Activated gamma-delta T cell treated with Interleukin-2 at 50 U/mL for 16 hours (primary cell): ENCODE measurements around the gene STX8.

Experiments used
- DNase-seq: peaks from one replicate; pipeline ENCODE4 v3.0.0-alpha.2; 2020

Gene STX8

GRCh38 chr17:9435165-9435564, 140.5 kb downstream of the STX8 start:
- DNase-seq, result no peak

GRCh38 chr17:9434642-9435057, 141.0 kb downstream of the STX8 start:
- no peak for DNase-seq

DNA sequence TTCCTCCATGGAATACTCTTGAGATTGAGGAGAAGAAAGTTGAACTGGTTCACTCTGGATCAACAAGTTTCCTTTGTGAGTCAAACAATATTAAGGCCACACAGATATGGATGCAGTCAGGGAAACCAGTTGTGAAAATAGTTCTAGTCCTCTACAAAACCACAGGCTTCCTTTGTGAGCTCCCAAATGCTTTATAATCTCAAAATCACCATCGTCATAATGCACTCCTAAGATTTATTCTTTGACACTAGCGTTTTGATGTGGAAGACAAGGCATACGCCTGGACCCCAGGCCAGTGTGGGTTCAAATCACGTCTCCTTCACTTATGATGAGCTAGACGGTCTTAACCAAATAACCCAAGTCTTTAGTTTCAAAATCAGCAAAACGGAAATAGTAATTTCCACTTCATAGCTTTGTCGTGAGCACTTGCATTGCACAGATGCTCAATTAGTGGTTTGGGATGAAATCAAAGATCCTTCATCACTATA, 142.6 kb downstream of the STX8 start:
- DNase-seq, result no peak

GRCh38 chr17:9432134-9432885, 143.3 kb downstream of the STX8 start:
- no peak for DNase-seq

DNA sequence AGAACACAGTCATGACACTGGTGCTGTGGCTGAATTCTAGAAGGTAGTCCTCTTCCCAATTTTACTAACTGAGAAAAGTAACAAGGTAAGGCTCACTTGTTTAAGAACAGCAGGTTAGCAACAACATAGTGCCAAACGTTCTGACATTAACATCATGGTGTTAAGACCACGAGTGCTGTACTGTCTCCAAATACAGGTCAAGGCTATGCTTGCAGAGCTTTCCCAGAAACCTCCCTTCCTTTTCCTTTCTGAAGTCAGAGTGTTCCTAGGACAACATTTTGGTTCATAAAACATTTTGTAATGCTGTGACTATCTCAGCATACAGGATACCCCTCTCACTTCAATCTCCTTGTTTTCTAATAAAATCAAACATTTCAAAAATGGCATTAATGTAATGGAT, 144.0 kb downstream of the STX8 start:
- DNase-seq, result no peak

DNA sequence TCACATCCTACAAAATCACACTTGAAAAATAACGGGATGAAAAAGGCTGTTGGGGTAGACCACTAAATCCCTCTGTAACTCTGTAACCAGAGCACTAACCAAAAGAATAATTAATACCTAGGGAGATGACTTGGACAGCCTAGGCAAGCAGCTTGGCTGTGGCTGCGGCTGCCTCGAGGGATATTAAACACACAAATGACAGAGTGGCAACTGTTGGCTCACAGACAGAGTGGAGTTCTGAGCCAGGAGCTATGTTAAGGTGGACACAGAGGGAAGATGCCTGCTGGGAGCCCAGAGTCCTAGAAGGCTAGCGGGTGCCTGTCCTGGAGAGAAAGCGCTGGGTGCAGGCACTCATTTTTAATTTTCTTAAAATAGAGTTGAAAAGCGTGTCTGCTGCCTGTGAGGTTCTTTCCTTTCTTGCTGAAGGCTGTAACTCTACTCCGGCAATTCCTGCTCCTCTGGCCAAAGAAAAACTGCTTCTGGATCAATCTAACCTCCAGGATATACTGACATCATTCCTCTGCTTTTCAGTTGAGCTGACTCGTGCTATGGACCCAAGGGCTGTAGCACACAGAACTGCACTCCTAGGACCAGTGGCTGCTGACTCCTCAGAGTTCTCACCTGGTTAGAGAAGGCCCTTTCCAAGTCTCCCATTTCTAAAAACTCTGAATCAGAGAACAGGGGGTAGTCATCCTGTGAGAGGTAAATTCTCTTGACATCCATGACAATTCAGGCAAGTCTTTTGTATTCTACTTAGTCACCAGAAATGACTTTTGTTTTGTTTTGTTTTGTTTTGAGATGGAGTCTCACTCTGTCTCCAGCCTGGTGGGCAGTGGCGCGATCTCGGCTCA, 147.9 kb downstream of the STX8 start:
- DNase-seq, result no peak

DNA sequence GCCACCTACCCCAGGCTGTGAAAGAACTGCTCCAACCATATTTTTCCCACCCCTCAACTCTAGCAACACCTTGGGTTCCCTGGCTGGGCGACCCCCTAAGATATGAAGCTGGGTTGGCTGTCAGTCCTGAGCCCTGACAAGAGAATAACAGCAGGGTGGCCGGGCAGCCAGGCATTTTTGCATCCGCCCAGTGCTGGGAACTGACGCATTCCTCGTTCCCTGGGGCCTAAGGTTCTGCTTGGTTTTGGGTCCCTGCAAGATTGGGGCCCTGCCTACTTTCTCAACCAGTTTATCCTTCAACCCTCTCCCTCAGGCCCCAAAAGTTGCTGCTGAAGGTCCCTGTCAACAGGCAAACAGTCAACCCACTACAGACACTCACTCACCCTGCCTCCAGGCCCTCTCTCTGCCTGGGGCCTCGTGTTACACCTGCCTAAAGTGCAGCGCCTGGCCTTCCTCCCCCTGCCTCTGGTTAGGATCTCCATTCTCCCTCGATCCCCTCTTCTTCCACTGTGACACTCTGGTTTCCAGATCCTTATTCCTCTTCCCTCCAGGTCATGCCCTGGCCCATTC, 151.5 kb downstream of the STX8 start:
- no peak for DNase-seq

DNA sequence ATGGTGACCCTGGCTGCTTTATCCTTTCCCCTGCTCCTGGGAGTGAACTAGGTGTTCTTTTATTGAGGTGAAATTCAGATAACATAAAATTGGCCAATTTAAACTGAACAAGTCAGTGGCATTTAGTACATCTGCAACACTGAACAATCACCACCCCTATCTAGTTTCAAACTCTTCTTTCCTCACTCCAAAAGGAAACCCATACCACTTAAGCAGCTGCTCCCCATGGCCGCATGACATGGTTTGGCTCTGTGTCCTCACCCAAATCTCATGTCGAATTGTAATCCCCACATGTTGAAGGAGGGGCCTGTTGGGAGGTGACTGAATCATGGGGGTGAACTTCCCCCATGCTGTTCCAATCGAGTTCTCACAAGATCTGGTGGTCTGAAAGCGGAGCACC, 154.1 kb downstream of the STX8 start:
- DNase-seq, result no peak

DNA sequence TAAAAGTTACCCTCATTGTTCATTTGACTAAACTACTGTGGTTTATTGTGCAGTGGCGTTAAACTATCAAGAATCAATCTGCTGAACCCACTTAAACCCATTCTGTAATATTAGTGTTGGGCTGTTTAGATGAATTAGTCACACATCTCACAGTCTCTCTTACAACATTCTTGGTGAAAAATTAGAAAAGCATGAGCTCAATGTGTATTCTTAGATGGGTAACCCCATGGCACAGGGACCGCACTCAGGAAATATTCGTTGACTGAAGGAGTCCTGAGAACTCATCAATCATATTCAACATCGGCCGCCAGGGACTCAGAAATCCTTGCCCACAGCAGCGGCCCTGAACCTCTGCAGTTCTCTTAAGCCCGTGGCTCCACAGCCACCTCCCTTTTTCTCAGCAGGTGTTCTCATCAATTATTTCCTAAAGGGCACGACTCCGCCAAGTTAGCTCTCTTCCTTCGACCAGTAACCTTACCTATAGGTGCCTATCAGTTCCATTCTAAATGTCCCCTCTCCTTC, 155.6 kb downstream of the STX8 start:
- no peak for DNase-seq

DNA sequence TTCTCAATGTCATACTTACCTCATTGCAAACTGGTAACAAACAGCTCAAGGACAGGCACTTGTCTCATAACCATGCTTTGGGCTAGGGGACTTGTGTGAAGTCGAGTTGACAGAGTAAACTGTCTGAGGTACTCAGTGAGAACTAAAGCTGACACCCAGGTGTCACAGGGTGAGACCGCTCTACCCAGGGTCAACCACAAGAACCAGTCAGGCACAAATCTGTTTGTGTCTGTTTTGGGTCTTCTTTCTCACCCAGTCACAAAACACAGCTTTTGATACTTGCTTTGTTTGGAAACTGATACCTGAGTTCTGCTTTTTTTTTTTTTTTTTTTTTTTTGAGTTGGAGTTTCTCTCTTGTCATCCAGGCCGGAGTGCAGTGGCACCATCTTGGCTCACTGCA, 161.1 kb downstream of the STX8 start:
- no peak for DNase-seq

GRCh38 chr17:9410737-9411136, 164.9 kb downstream of the STX8 start:
- DNase-seq, result no peak

DNA sequence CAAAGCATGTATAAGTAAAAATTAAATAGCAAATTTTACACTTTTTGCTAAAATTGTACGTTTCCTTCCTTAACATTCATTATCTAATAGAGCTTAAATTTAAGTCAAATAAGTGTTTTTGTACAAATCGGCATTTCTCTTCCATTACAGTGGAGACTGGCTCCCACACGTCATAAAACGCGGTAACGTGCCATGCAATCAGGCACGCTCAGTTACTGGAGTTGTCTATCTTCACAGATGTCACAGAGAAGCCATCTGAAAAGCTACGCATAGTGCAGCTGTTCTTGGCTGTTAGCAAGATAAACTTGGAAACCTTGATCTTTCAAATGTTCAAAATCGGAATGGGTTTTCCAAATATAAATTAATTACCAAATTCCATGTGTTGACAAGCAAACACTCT, 165.3 kb downstream of the STX8 start:
- DNase-seq, result no peak

DNA sequence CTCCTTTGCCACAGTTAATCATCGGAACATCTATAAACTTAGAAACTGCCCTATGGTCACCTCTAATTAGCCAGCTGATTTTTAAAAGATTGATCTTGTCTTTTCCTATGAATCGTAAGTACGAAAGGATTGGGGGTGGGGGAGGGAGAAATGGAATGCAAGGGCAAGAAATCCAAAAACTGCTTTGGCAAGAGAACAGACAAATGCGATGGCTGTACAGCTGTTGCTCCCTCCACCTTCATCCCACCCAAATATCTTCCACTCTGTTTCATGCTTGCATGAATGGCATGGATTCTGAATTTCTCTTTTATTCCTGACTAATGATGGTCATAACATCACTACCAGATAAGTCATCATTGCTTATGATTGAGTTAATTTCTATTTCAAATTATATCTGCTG, 165.7 kb downstream of the STX8 start:
- DNase-seq, result no peak

GRCh38 chr17:9408868-9409829, 166.5 kb downstream of the STX8 start:
- DNase-seq, result no peak

DNA sequence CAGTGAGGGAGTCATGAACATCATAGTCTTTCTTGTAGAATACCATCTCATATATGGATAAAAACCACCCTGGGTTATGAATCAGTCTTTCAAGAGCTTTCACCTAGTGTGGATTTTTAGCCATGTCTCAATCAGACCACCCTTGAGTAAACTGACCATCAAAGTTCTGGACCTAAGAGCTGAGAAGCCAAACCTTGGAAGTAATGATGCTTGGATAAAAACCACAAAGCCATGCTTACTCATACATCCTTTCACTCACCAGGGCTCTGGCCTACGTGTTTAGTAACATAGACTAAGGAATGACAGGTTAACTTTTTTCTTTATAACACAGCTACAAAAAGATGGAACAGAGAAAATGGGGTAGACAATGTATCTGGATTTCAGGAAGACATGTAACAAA, 167.2 kb downstream of the STX8 start:
- no peak for DNase-seq

DNA sequence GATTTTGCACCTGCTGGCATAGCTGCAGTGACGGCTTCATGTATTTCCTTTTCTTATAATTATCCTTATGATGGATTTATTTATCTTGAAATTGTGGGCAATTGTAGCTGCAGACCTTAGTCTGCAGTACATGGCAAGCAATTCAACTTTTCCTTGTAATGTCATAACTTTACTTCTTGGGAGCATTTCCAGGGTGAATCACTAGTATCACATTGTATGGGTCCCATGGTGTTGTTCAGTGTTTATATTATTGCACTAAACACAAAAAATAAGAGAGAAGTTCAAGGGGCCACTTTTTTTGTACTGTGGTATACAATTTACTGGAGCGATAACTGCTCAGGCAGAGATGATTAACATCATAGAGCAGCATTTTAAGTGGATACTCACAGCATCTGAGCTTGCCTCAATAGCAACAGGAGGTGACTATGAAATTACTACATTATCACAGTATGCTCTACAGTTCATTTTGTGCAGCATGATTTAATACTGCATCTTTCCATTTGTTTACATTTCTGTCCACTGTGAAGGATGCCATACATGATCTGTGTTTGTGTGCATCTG, 169.5 kb downstream of the STX8 start:
- DNase-seq, result no peak

DNA sequence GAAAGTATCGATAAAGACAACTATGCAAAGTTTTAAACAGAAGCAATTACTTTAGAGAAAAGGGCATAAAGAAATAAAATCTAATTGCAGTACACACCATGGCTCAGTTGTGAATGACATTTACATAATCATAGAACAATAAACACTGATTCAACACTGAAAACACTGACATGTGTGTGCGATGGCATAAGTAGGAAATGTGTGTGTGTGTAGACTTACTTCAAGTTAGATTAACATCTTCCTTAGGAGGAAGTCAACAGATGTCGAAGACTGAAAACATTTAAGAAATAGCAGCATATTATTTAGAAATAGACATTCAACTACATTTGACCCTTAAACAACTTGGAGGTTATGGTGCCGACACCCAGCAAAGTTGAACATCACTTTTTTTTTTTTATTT, 172.4 kb downstream of the STX8 start:
- DNase-seq, result no peak

GRCh38 chr17:9402590-9403199, 172.9 kb downstream of the STX8 start:
- DNase-seq, result no peak

DNA sequence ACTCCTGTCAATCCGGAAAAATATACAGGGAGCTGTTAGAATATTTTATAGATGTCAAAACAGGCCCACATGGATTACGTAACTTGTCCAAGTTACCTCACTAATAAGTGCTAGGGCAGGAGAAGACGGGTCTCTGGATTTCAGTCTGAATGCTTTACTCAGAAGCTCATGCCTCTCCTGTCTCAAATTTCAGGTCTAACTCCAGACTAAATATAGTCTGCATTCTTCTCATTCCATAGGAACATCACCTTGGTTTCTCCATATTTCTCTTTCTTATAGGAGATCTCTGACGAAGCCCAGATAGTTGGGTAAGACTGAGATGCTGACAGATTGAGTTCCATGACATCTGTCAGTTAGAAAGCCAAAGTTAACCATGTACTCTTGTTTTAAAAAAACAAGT, 174.2 kb downstream of the STX8 start:
- no peak for DNase-seq

DNA sequence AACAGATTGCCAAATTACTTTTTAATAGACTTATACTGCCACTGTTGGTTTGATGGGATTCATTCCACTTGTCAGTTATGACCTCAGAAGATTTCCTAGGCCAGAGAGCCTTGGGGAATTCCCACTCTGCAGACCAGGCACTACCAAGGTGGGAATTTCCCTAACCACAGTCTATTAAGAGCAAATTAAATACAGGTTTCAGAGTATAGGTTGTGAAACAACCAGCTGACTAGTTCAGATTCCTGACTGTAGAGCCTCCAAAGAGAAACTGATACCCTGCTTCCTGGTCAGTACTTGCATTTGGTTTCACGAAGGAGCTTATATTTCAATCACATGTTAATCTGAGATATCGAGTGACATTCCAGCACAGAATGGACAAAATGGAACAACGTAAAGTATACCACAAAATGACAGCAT, 186.5 kb downstream of the STX8 start:
- no peak for DNase-seq

DNA sequence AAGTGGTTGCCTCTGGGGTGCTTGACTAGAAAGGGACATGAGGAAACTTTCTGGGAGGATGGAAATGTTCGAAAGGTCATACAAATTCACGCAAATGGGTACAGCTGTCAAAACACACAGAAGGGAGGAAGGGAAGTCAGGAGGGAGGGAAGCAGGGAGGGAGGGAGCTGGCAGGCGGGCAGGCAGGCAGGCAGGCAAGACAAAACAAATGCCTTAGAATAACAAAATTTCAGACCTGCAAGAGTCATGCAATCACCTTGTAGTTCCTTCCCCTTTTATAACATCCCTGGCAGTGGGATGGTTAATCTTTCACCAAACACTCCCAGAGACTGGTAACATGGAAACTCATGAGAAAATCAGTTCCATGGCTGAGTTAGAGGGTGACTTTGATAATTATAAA, 189.2 kb downstream of the STX8 start:
- DNase-seq, result no peak

GRCh38 chr17:9383826-9384225, 191.8 kb downstream of the STX8 start:
- DNase-seq, result no peak
